HG03558 (cell line): ENCODE data around the gene EMC10.

Experiments used
- ATAC-seq: cut with Tn5 transposase; IDR thresholded peaks from one replicate; pipeline ENCODE4 v1.9.1; 2021; ENCODE audit warnings: moderate number of reproducible peaks; ENCODE audit not compliant: unreplicated experiment; ENCODE audit errors: extremely low read depth

EMC10 gene

GRCh38 chr19:50476907-50477238, 566 bp downstream of the EMC10 start:
- no peak for ATAC-seq

GRCh38 chr19:50477751-50478515, 1.6 kb downstream of the EMC10 start:
- no peak for ATAC-seq

- ATAC-seq, result no peak
These were observed 2.8 kb downstream of the EMC10 start for GRCh38 chr19:50478901-50479715.

GRCh38 chr19:50479761-50480251, 3.5 kb downstream of the EMC10 start:
- no peak for ATAC-seq

- no peak for ATAC-seq
These were observed 4.2 kb downstream of the EMC10 start for GRCh38 chr19:50480281-50481111.

- no peak for ATAC-seq
These were observed 5.2 kb downstream of the EMC10 start for GRCh38 chr19:50481351-50482149.

GRCh38 chr19:50482271-50482855, 6.1 kb downstream of the EMC10 start:
- ATAC-seq, result no peak

GRCh38 chr19:50482916-50483315, 6.6 kb downstream of the EMC10 start:
- ATAC-seq, result no peak

GRCh38 chr19:50485284-50485955, 9.1 kb downstream of the EMC10 start:
- no peak for ATAC-seq

GRCh38 chr19:50486823-50487515, 10.7 kb downstream of the EMC10 start:
- ATAC-seq, result no peak

- ATAC-seq, result no peak
These were observed 12.3 kb downstream of the EMC10 start for GRCh38 chr19:50488389-50489194.

GRCh38 chr19:50489461-50490011, 13.2 kb downstream of the EMC10 start:
- no peak for ATAC-seq

GRCh38 chr19:50490411-50490811, 14.1 kb downstream of the EMC10 start:
- ATAC-seq, result no peak

- ATAC-seq, result no peak
These were observed 14.7 kb downstream of the EMC10 start for GRCh38 chr19:50490991-50491472.

GRCh38 chr19:50492303-50493052, 16.2 kb downstream of the EMC10 start:
- no peak for ATAC-seq

GRCh38 chr19:50493171-50493570, 16.9 kb downstream of the EMC10 start:
- ATAC-seq, result no peak
